GM18498 (cell line): ENCODE measurements around the gene PRKCA.

ENCODE experiments used
- ATAC-seq: cut with Tn5 transposase; IDR thresholded peaks from one replicate; pipeline ENCODE4 v1.9.1; 2021; ENCODE audit warnings: mild to moderate bottlenecking, moderate library complexity; ENCODE audit not compliant: unreplicated experiment

PRKCA gene

GRCh38 chr17:66430846-66431795, 128.7 kb downstream of the PRKCA start:
- no peak for ATAC-seq

GRCh38 chr17:66431910-66432309, 129.5 kb downstream of the PRKCA start:
- ATAC-seq: no peak

- ATAC-seq: no peak
These were observed 130.1 kb downstream of the PRKCA start for GRCh38 chr17:66432411-66432957.

- ATAC-seq: no peak
These were observed 130.7 kb downstream of the PRKCA start for GRCh38 chr17:66432996-66433551.

GRCh38 chr17:66435182-66435581, 132.8 kb downstream of the PRKCA start:
- no peak for ATAC-seq

- ATAC-seq: no peak
These were observed 134.2 kb downstream of the PRKCA start for GRCh38 chr17:66436631-66437030.

- ATAC-seq: no peak
These were observed 135.1 kb downstream of the PRKCA start for GRCh38 chr17:66437476-66438026.

GRCh38 chr17:66438101-66438500, 135.7 kb downstream of the PRKCA start:
- ATAC-seq: no peak

- peak; percentile 93 for ATAC-seq
These were observed 138.8 kb downstream of the PRKCA start for GRCh38 chr17:66441101-66441661.

GRCh38 chr17:66443166-66443565, 140.8 kb downstream of the PRKCA start:
- no peak for ATAC-seq

GRCh38 chr17:66443606-66444005, 141.2 kb downstream of the PRKCA start:
- ATAC-seq: no peak

- ATAC-seq: no peak
These were observed 141.6 kb downstream of the PRKCA start for GRCh38 chr17:66444031-66444430.

GRCh38 chr17:66445229-66445628, 142.8 kb downstream of the PRKCA start:
- ATAC-seq: no peak

GRCh38 chr17:66446419-66446818, 144.0 kb downstream of the PRKCA start:
- no peak for ATAC-seq

GRCh38 chr17:66447159-66447558, 144.7 kb downstream of the PRKCA start:
- ATAC-seq: no peak

GRCh38 chr17:66448026-66448639, 145.7 kb downstream of the PRKCA start:
- no peak for ATAC-seq

GRCh38 chr17:66449418-66449977, 147.1 kb downstream of the PRKCA start:
- no peak for ATAC-seq

GRCh38 chr17:66450008-66450851, 147.8 kb downstream of the PRKCA start:
- no peak for ATAC-seq

GRCh38 chr17:66450852-66451158, 148.4 kb downstream of the PRKCA start:
- no peak for ATAC-seq
